H1 (cell line): ENCODE measurements around the gene DUSP1. TPM values are rescaled to one million over a fixed set of nuclear protein-coding genes. Genes with fewer than 3 reads are reported as not detected.

Experiments used
- BCL11A ChIP-seq, 2 experiments: IDR thresholded peaks; one replicate each; pipeline ENCODE4 v1.6.1; 2011; ENCODE audit warnings: low read depth in 2 of 2, low read length in 2 of 2, mild to moderate bottlenecking in 2 of 2
- CHD7 ChIP-seq: fragments of 300-600 bp; sonication (generic); IDR thresholded peaks from 2 replicates; pipeline ENCODE4 v1.7.1; 2012; ENCODE audit warnings: low read length, moderate library complexity, mild to moderate bottlenecking, inconsistent platforms; ENCODE audit not compliant: insufficient replicate concordance
- FOSL1 ChIP-seq: IDR thresholded peaks from 2 replicates; pipeline ENCODE4 v1.6.1; 2011; ENCODE audit warnings: mild to moderate bottlenecking, low read depth, low read length, moderate library complexity; ENCODE audit not compliant: insufficient read depth
- JUN ChIP-seq: IDR thresholded peaks from 2 replicates; pipeline ENCODE4 v1.6.1; 2011; ENCODE audit warnings: low read depth, mild to moderate bottlenecking, improper control_type of control experiment, low read length
- KDM1A ChIP-seq: fragments of 200-600, 300-600 bp; sonication (generic); IDR thresholded peaks from 2 replicates; pipeline ENCODE4 v1.7.1; 2016; ENCODE audit warnings: mild to moderate bottlenecking, low read length, borderline replicate concordance
- KDM4A ChIP-seq: IDR thresholded peaks from one replicate; pipeline ENCODE4 v1.7.1; 2012; ENCODE audit warnings: low read depth, mild to moderate bottlenecking, moderate library complexity, low read length, inconsistent platforms; ENCODE audit not compliant: severe bottlenecking
- NRF1 ChIP-seq: IDR thresholded peaks from 2 replicates; pipeline ENCODE4 v1.6.1; 2011; ENCODE audit warnings: mild to moderate bottlenecking, low read depth, low read length, improper control_type of control experiment
- SP1 ChIP-seq: IDR thresholded peaks from 2 replicates; pipeline ENCODE4 v1.6.1; 2011; ENCODE audit warnings: low read depth, low read length
- TAF7 ChIP-seq: optimal IDR thresholded peaks from 2 replicates; pipeline ENCODE3; 2011; ENCODE audit warnings: low read depth, mild to moderate bottlenecking, inconsistent platforms, low read length, moderate library complexity, borderline replicate concordance
- TCF12 ChIP-seq: IDR thresholded peaks from 2 replicates; pipeline ENCODE4 v1.6.1; 2011; ENCODE audit warnings: low read depth, mild to moderate bottlenecking, low read length
- TEAD4 ChIP-seq: IDR thresholded peaks from 2 replicates; pipeline ENCODE4 v1.6.1; 2012; ENCODE audit warnings: low read depth, low read length, inconsistent platforms, mixed read lengths
- polyA plus RNA-seq, 7 experiments: library from polyadenylated mRNA; depleted of rRNA in 3 of 7; stranded (reverse) in 5 of 7; unstranded in 2 of 7; fragments of >200 nt in 5 of 7; fragments of 200-250 nt in 2 of 7; gene quantifications; 1 replicate in 5 of 7; 2 replicates in 1 of 7; 4 replicates in 1 of 7; pipeline versions ENCODE4 v1.2.1 to v1.2.3, GENCODE V29; 2011 to 2013; ENCODE audit warnings: missing spikeins in 2 of 7, mixed read lengths in 2 of 7
- total RNA-seq: library from RNA; stranded (reverse); fragmentation: NEBNext Ultra II Directional; extraction: Animal tissue kit (Norgen Biotek cat#: 25700); gene quantifications from 2 replicates; pipeline ENCODE4 v1.2.1, GENCODE V29; 2021

The DUSP1 gene
- total and polyA plus RNA-seq, 2 of the 8 experiments (the other 6 are each of a cell fraction or from before 2014, with no cell fraction given): 6.5 to 11.7 TPM

DNA sequence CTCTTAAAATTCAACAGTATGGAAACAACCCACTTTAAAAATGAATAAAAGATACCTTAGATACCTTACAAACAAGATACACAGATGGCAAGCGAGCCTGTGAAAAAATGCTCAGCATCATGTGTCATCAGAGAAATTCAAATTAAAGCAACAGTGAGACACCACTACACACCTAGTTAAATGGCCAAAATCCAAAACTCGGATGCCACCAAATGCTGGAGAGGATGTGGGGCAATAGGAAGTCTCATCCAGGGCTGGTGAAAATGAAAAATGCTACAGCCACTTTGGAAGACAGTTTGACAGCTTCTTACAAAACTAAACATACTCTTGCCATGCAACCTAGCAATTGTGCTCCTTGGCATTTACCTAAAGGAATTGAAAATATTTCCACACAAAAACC is 17.9 kb downstream of the DUSP1 start (continued):
- no peak for TF ChIP-seq CHD7
- TF ChIP-seq KDM4A: no peak
- no peak for TF ChIP-seq TCF12
- TF ChIP-seq NRF1: no peak
- no peak for TF ChIP-seq FOSL1
- TF ChIP-seq KDM1A: no peak
- no peak for TF ChIP-seq TEAD4
- no peak for TF ChIP-seq TAF7
- TF ChIP-seq BCL11A (IDR thresholded peaks at IDR 0.05; ENCODE audit: low read depth in 2 of 2, low read length in 2 of 2): no peak
- no peak for TF ChIP-seq JUN
- TF ChIP-seq SP1: no peak
